GM12873 (cell line): ENCODE data around the gene PLEK.

ENCODE experiments used
- CTCF ChIP-seq: IDR thresholded peaks from 2 replicates; pipeline ENCODE4 v1.5.1; 2012; ENCODE audit warnings: low read depth, mild to moderate bottlenecking, moderate library complexity, low read length, control low read depth; ENCODE audit not compliant: insufficient read depth; ENCODE audit errors: missing control alignments

PLEK gene

GRCh38 chr2:68365087-68365486 lies at the start of gene PLEK:
PLEK (plus strand) TSS chr2:68365282; CDS start chr2:68365352, 70 bp downstream.
- TF ChIP-seq CTCF: no peak

- TF ChIP-seq CTCF: no peak
Measured at GRCh38 chr2:68316111-68316510, 49.0 kb upstream of the PLEK start.

- TF ChIP-seq CTCF: no peak
Measured at GRCh38 chr2:68317971-68318913, 46.8 kb upstream of the PLEK start.

- no peak for TF ChIP-seq CTCF
Measured at GRCh38 chr2:68318914-68319397, 46.1 kb upstream of the PLEK start.

- no peak for TF ChIP-seq CTCF
Measured at GRCh38 chr2:68319398-68320117, 45.5 kb upstream of the PLEK start, which contains the start of gene CNRIP1. CNRIP1 (minus strand) TSS chr2:68319949; CDS start chr2:68319400, 549 bp downstream.

- no peak for TF ChIP-seq CTCF
Measured at GRCh38 chr2:68320118-68320641, 44.9 kb upstream of the PLEK start.

GRCh38 chr2:68325056-68325455 lies 40.0 kb upstream of the PLEK start:
- TF ChIP-seq CTCF: no peak
